ENCODE results near the gene SGTA. TPM values are rescaled to one million over a fixed set of nuclear protein-coding genes. Genes with fewer than 3 reads are reported as not detected.

The SGTA gene
- polyA plus RNA-seq, 2 donors = 42.5 to 56.1 TPM

- WGBS, 2 donors = 83 to 84% methylated on average over 8 of the region's 8 CpGs
- H3K4me3 ChIP-seq (ENCODE audit: low read depth in 1 of 2, low read length in 2 of 2) = no peak overlapping the region
These were observed 4.0 kb upstream of the SGTA start for GRCh38 chr19:2787115-2787514.

GRCh38 chr19:2785244-2785997, 2.3 kb upstream of the SGTA start, which contains the start of gene THOP1:
TSS of gene THOP1 (plus strand) at chr19:2785503. CDS start at chr19:2785663, 160 bp downstream.
- Histone ChIP-seq H3K4me1 (ENCODE audit: control insufficient read depth in 2 of 2, insufficient read depth in 2 of 2, low read length in 1 of 2) (peaks cover 0 to 6% of the 10 kb centered on the region in 2 donors), H3K27ac (ENCODE audit: low read depth in 2 of 2, low read length in 1 of 2) (peak within 1 kb of the TSS; percentile 46 to 52), H3K4me3 (ENCODE audit: low read depth in 1 of 2, low read length in 2 of 2) (peak within 1 kb of the TSS; percentile 87 to 94), H3K9me3 (ENCODE audit: control insufficient read depth in 2 of 2, insufficient read depth in 1 of 2, low read depth in 1 of 2, low read length in 1 of 2) (no peaks in the 10 kb centered on the region), H3K27me3 (ENCODE audit: control insufficient read depth in 1 of 2, insufficient read depth in 2 of 2, low read length in 2 of 2) (no peaks in the 10 kb centered on the region), H3K36me3 (ENCODE audit: control insufficient read depth in 2 of 2, insufficient read depth in 2 of 2, low read length in 1 of 2) (peaks cover 0 to 3% of the 10 kb centered on the region in 2 donors)
- WGBS, 2 donors = 1% methylated on average over 49 to 78 of the region's 78 CpGs

More at GRCh38 chr19:2787115-2787514, 4.0 kb upstream of the SGTA start:
- Histone ChIP-seq H3K27ac (ENCODE audit: low read depth in 2 of 2, low read length in 1 of 2) (no peak overlapping the region), H3K9me3 (ENCODE audit: control insufficient read depth in 2 of 2, insufficient read depth in 1 of 2, low read depth in 1 of 2, low read length in 1 of 2) (no peaks in the 10 kb centered on the region), H3K36me3 (ENCODE audit: control insufficient read depth in 2 of 2, insufficient read depth in 2 of 2, low read length in 1 of 2) (peaks cover 0 to 14% of the 10 kb centered on the region in 2 donors), H3K4me1 (ENCODE audit: control insufficient read depth in 2 of 2, insufficient read depth in 2 of 2, low read length in 1 of 2) (peaks cover 0 to 9% of the 10 kb centered on the region in 2 donors), H3K27me3 (ENCODE audit: control insufficient read depth in 1 of 2, insufficient read depth in 2 of 2, low read length in 2 of 2) (no peaks in the 10 kb centered on the region)

- Histone ChIP-seq H3K27me3 (ENCODE audit: control insufficient read depth in 1 of 2, insufficient read depth in 2 of 2, low read length in 2 of 2) (no peaks in the 10 kb centered on the region), H3K27ac (ENCODE audit: low read depth in 2 of 2, low read length in 1 of 2) (peak overlapping the region in 1 of 2 donors; percentile 69), H3K4me1 (ENCODE audit: control insufficient read depth in 2 of 2, insufficient read depth in 2 of 2, low read length in 1 of 2) (peaks cover 2 to 5% of the 10 kb centered on the region in 2 donors), H3K9me3 (ENCODE audit: control insufficient read depth in 2 of 2, insufficient read depth in 1 of 2, low read depth in 1 of 2, low read length in 1 of 2) (no peaks in the 10 kb centered on the region), H3K36me3 (ENCODE audit: control insufficient read depth in 2 of 2, insufficient read depth in 2 of 2, low read length in 1 of 2) (peaks cover 0 to 5% of the 10 kb centered on the region in 2 donors), H3K4me3 (ENCODE audit: low read depth in 1 of 2, low read length in 2 of 2) (peak overlapping the region in 1 of 2 donors; percentile 83)
- WGBS, 2 donors = 72 to 80% methylated on average over 7 of the region's 7 CpGs
These were observed 690 bp upstream of the SGTA start for GRCh38 chr19:2783781-2784145.

GRCh38 chr19:2782329-2782935, 641 bp downstream of the SGTA start:
- peak overlapping the region; percentile 85 to 90 for H3K27ac ChIP-seq (ENCODE audit: low read depth in 2 of 2, low read length in 1 of 2)
- peak overlapping the region; percentile 83 to 92 for H3K4me3 ChIP-seq (ENCODE audit: low read depth in 1 of 2, low read length in 2 of 2)
- H3K27me3 ChIP-seq (ENCODE audit: control insufficient read depth in 1 of 2, insufficient read depth in 2 of 2, low read length in 2 of 2) = no peaks in the 10 kb centered on the region
- peaks cover 0 to 5% of the 10 kb centered on the region in 2 donors for H3K36me3 ChIP-seq (ENCODE audit: control insufficient read depth in 2 of 2, insufficient read depth in 2 of 2, low read length in 1 of 2)
- no peaks in the 10 kb centered on the region for H3K9me3 ChIP-seq (ENCODE audit: control insufficient read depth in 2 of 2, insufficient read depth in 1 of 2, low read depth in 1 of 2, low read length in 1 of 2)
- peaks cover 2 to 5% of the 10 kb centered on the region in 2 donors for H3K4me1 ChIP-seq (ENCODE audit: control insufficient read depth in 2 of 2, insufficient read depth in 2 of 2, low read length in 1 of 2)
- 1 to 2% methylated on average over 24 of the region's 24 CpGs for WGBS, 2 donors

- Histone ChIP-seq H3K9me3 (ENCODE audit: control insufficient read depth in 2 of 2, insufficient read depth in 1 of 2, low read depth in 1 of 2, low read length in 1 of 2) (no peaks in the 10 kb centered on the region), H3K4me3 (ENCODE audit: low read depth in 1 of 2, low read length in 2 of 2) (no peak overlapping the region), H3K36me3 (ENCODE audit: control insufficient read depth in 2 of 2, insufficient read depth in 2 of 2, low read length in 1 of 2) (peaks cover 0 to 8% of the 10 kb centered on the region in 2 donors), H3K4me1 (ENCODE audit: control insufficient read depth in 2 of 2, insufficient read depth in 2 of 2, low read length in 1 of 2) (peaks cover 2 to 10% of the 10 kb centered on the region in 2 donors), H3K27ac (ENCODE audit: low read depth in 2 of 2, low read length in 1 of 2) (no peak overlapping the region), H3K27me3 (ENCODE audit: control insufficient read depth in 1 of 2, insufficient read depth in 2 of 2, low read length in 2 of 2) (no peaks in the 10 kb centered on the region)
- 88 to 91% methylated on average over 7 of the region's 7 CpGs for WGBS, 2 donors
These were observed 2.8 kb downstream of the SGTA start for GRCh38 chr19:2780284-2780683.

GRCh38 chr19:2779121-2779740, 3.8 kb downstream of the SGTA start:
- Histone ChIP-seq H3K27ac (ENCODE audit: low read depth in 2 of 2, low read length in 1 of 2) (no peak overlapping the region), H3K27me3 (ENCODE audit: control insufficient read depth in 1 of 2, insufficient read depth in 2 of 2, low read length in 2 of 2) (no peaks in the 10 kb centered on the region), H3K4me1 (ENCODE audit: control insufficient read depth in 2 of 2, insufficient read depth in 2 of 2, low read length in 1 of 2) (peaks cover 2 to 17% of the 10 kb centered on the region in 2 donors), H3K4me3 (ENCODE audit: low read depth in 1 of 2, low read length in 2 of 2) (no peak overlapping the region), H3K36me3 (ENCODE audit: control insufficient read depth in 2 of 2, insufficient read depth in 2 of 2, low read length in 1 of 2) (peaks cover 0 to 8% of the 10 kb centered on the region in 2 donors), H3K9me3 (ENCODE audit: control insufficient read depth in 2 of 2, insufficient read depth in 1 of 2, low read depth in 1 of 2, low read length in 1 of 2) (no peaks in the 10 kb centered on the region)
- WGBS, 2 donors = 76 to 82% methylated on average over 14 of the region's 14 CpGs

GRCh38 chr19:2777952-2778683, 5.0 kb downstream of the SGTA start:
- Histone ChIP-seq H3K4me1 (ENCODE audit: control insufficient read depth in 2 of 2, insufficient read depth in 2 of 2, low read length in 1 of 2) (peaks cover 2 to 17% of the 10 kb centered on the region in 2 donors), H3K36me3 (ENCODE audit: control insufficient read depth in 2 of 2, insufficient read depth in 2 of 2, low read length in 1 of 2) (peaks cover 0 to 10% of the 10 kb centered on the region in 2 donors), H3K9me3 (ENCODE audit: control insufficient read depth in 2 of 2, insufficient read depth in 1 of 2, low read depth in 1 of 2, low read length in 1 of 2) (no peaks in the 10 kb centered on the region), H3K4me3 (ENCODE audit: low read depth in 1 of 2, low read length in 2 of 2) (no peak overlapping the region), H3K27me3 (ENCODE audit: control insufficient read depth in 1 of 2, insufficient read depth in 2 of 2, low read length in 2 of 2) (no peaks in the 10 kb centered on the region), H3K27ac (ENCODE audit: low read depth in 2 of 2, low read length in 1 of 2) (no peak overlapping the region)
- 87 to 93% methylated on average over 19 of the region's 19 CpGs for WGBS, 2 donors

GRCh38 chr19:2775556-2776430, 7.3 kb downstream of the SGTA start:
- WGBS, 2 donors = 71 to 76% methylated on average over 29 of the region's 29 CpGs
- peak overlapping the region; percentile 57 to 61 for H3K27ac ChIP-seq (ENCODE audit: low read depth in 2 of 2, low read length in 1 of 2)
- H3K4me3 ChIP-seq (ENCODE audit: low read depth in 1 of 2, low read length in 2 of 2) = no peak overlapping the region
- no peaks in the 10 kb centered on the region for H3K27me3 ChIP-seq (ENCODE audit: control insufficient read depth in 1 of 2, insufficient read depth in 2 of 2, low read length in 2 of 2)
- no peaks in the 10 kb centered on the region for H3K9me3 ChIP-seq (ENCODE audit: control insufficient read depth in 2 of 2, insufficient read depth in 1 of 2, low read depth in 1 of 2, low read length in 1 of 2)
- H3K4me1 ChIP-seq (ENCODE audit: control insufficient read depth in 2 of 2, insufficient read depth in 2 of 2, low read length in 1 of 2) = peaks cover 0 to 17% of the 10 kb centered on the region in 2 donors
- H3K36me3 ChIP-seq (ENCODE audit: control insufficient read depth in 2 of 2, insufficient read depth in 2 of 2, low read length in 1 of 2) = peaks cover 0 to 16% of the 10 kb centered on the region in 2 donors

Measured in esophagus (tissue), 2 donors.